Trophoblast cell (in vitro differentiated cells and primary cell): ENCODE data around the gene MYPN.

Source experiments
- DNase-seq, 2 donors: peaks; one replicate each; pipeline ENCODE4 v3.0.0-alpha.2; 2016
- H2AFZ ChIP-seq: 2 replicates; pipeline ENCODE4 v1.6.1; 2013; ENCODE audit warnings: low read length, moderate library complexity, mild to moderate bottlenecking; ENCODE audit not compliant: insufficient read depth, poor library complexity
- H2AK5ac ChIP-seq: 2 replicates; pipeline ENCODE4 v1.6.1; 2013; ENCODE audit warnings: mild to moderate bottlenecking, low read length
- H2BK120ac ChIP-seq: 2 replicates; pipeline ENCODE4 v1.6.1; 2013; ENCODE audit warnings: low read length, mild to moderate bottlenecking, moderate library complexity; ENCODE audit not compliant: insufficient read depth, poor library complexity
- H2BK12ac ChIP-seq: 2 replicates; pipeline ENCODE4 v1.6.1; 2013; ENCODE audit warnings: mild to moderate bottlenecking, low read length, moderate library complexity
- H2BK5ac ChIP-seq: 2 replicates; pipeline ENCODE4 v1.6.1; 2013; ENCODE audit warnings: low read length, low read depth, moderate library complexity, mild to moderate bottlenecking; ENCODE audit not compliant: poor library complexity
- H3K14ac ChIP-seq: 2 replicates; pipeline ENCODE4 v1.6.1; 2013; ENCODE audit warnings: mild to moderate bottlenecking, low read length
- H3K18ac ChIP-seq: 2 replicates; pipeline ENCODE4 v1.6.1; 2013; ENCODE audit warnings: mild to moderate bottlenecking, low read length
- H3K23ac ChIP-seq: 2 replicates; pipeline ENCODE4 v1.6.1; 2013; ENCODE audit warnings: low read length
- H3K27ac ChIP-seq: 2 replicates; pipeline ENCODE4 v1.5.1; 2013; ENCODE audit warnings: low read depth, mild to moderate bottlenecking, inconsistent platforms, low read length, moderate library complexity
- H3K27me3 ChIP-seq: 2 replicates; pipeline ENCODE4 v1.6.1; 2013; ENCODE audit warnings: inconsistent platforms, mild to moderate bottlenecking, low read length, moderate library complexity; ENCODE audit not compliant: insufficient read depth
- H3K36me3 ChIP-seq, 2 experiments: 1 replicate in 1 of 2; 2 replicates in 1 of 2; pipeline ENCODE4 v1.6.1; 2013; ENCODE audit warnings: low read length in 2 of 2, mild to moderate bottlenecking in 2 of 2, moderate library complexity in 1 of 2; ENCODE audit not compliant: insufficient read depth in 2 of 2, control insufficient read depth in 1 of 2
- H3K4ac ChIP-seq: 2 replicates; pipeline ENCODE4 v1.6.1; 2013; ENCODE audit warnings: low read depth, mild to moderate bottlenecking, low read length, moderate library complexity
- H3K4me1 ChIP-seq, 2 experiments: 1 replicate in 1 of 2; 2 replicates in 1 of 2; pipeline ENCODE4 v1.6.1; 2013; ENCODE audit warnings: low read length in 2 of 2, mild to moderate bottlenecking in 2 of 2, moderate library complexity in 1 of 2; ENCODE audit not compliant: insufficient read depth in 2 of 2, control insufficient read depth in 1 of 2
- H3K4me2 ChIP-seq: 2 replicates; pipeline ENCODE4 v1.6.1; 2013; ENCODE audit warnings: inconsistent platforms, mild to moderate bottlenecking, low read length, moderate library complexity
- H3K4me3 ChIP-seq: 2 replicates; pipeline ENCODE4 v1.5.1; 2013; ENCODE audit warnings: mild to moderate bottlenecking, low read depth, low read length, inconsistent platforms
- H3K79me1 ChIP-seq: one replicate; pipeline ENCODE4 v1.6.1; 2013; ENCODE audit warnings: low read length
- H3K79me2 ChIP-seq: 2 replicates; pipeline ENCODE4 v1.6.1; 2013; ENCODE audit warnings: low read length, mild to moderate bottlenecking; ENCODE audit not compliant: control insufficient read depth, insufficient read depth, poor library complexity
- H3K9ac ChIP-seq: 2 replicates; pipeline ENCODE4 v1.6.1; 2013; ENCODE audit warnings: mild to moderate bottlenecking, low read length
- H3K9me3 ChIP-seq: 2 replicates; pipeline ENCODE4 v1.6.1; 2013; ENCODE audit warnings: low read depth, mild to moderate bottlenecking, control low read depth, inconsistent platforms, low read length; ENCODE audit not compliant: insufficient read depth
- H4K12ac ChIP-seq: 2 replicates; pipeline ENCODE4 v1.6.1; 2013; ENCODE audit warnings: low read depth, mild to moderate bottlenecking, low read length, moderate library complexity
- H4K8ac ChIP-seq: 2 replicates; pipeline ENCODE4 v1.6.1; 2013; ENCODE audit warnings: low read depth, mild to moderate bottlenecking, low read length, moderate library complexity
- H4K91ac ChIP-seq: one replicate; pipeline ENCODE4 v1.6.1; 2013; ENCODE audit warnings: low read depth, mild to moderate bottlenecking, low read length, moderate library complexity
- WGBS: extraction: QIAGEN DNeasy Blood & Tissue Kit; methylation state at CpG from one replicate; pipeline ENCODE4 v1.1.7; 2013; ENCODE audit warnings: missing lambda C conversion rate; ENCODE audit not compliant: insufficient read length, insufficient coverage; ENCODE audit errors: extremely low coverage; 5-methylcytosine and 5-hydroxymethylcytosine counted together

MYPN gene

DNA sequence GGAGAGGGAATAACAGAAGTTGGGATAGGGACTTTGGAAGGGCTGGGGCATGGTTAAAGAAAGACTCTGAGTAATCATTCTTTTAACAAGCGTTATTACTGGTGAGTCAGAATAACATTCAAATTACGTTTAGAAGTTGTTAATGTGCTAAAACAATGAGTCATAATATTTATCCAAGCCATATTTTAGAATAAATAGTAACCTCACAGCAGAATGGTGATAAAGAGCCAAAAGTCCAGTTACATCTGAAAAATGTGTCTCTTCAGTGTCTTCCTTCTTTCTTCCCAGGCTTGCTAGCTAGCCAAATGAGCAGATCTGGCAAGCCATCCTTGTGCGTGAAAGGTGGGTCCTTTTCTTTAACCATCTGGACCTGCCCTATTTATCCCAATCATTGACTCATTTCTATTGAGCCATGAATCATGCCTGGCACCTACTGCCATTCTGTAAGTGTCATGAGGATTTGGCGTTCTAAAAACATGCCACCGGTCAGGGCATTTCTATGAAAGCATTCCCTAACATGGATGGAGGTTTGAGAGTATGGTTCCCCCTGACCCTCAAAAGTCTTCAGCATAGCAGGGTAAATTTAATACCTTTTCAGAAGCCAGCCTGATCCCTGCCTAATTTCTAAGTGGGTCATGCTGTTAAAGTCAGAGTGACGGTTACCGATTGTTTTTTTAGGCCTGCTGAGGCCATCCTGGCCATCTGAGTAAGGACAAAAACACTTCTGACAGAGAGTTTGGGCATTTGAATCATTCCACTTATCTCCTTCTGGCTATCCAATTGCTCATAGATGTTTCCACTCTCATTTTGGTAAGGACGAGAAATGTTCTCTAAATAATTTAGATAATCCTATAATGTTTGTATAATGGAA is 26.9 kb downstream of the MYPN start:
- H4K91ac ChIP-seq: no peak overlapping the region
- H2AK5ac ChIP-seq: no peak overlapping the region
- H3K4ac ChIP-seq: no peak overlapping the region
- no peak overlapping the region for H3K18ac ChIP-seq
- no peak overlapping the region for H3K23ac ChIP-seq
- WGBS: no CpG with 5 or more reads among the region's 8 CpGs
- no peak overlapping the region for H3K9ac ChIP-seq
- H3K4me1 ChIP-seq: no peaks in the 10 kb centered on the region
- H2AFZ ChIP-seq: no peak overlapping the region
- H2BK120ac ChIP-seq: no peak overlapping the region
- H3K4me2 ChIP-seq: no peak overlapping the region
- H3K14ac ChIP-seq: no peak overlapping the region
- H3K79me2 ChIP-seq: no peaks in the 10 kb centered on the region
- H2BK12ac ChIP-seq: no peak overlapping the region
- no peak overlapping the region for H3K27ac ChIP-seq
- H3K36me3 ChIP-seq: no peaks in the 10 kb centered on the region
- no peaks in the 10 kb centered on the region for H3K9me3 ChIP-seq
- H3K4me3 ChIP-seq: no peak overlapping the region
- peak; percentile 38 to 78 for DNase-seq
- H4K8ac ChIP-seq: no peak overlapping the region
- no peak overlapping the region for H2BK5ac ChIP-seq
- no peaks in the 10 kb centered on the region for H3K27me3 ChIP-seq
- H3K79me1 ChIP-seq: no peaks in the 10 kb centered on the region
- H4K12ac ChIP-seq: no peak overlapping the region

DNA sequence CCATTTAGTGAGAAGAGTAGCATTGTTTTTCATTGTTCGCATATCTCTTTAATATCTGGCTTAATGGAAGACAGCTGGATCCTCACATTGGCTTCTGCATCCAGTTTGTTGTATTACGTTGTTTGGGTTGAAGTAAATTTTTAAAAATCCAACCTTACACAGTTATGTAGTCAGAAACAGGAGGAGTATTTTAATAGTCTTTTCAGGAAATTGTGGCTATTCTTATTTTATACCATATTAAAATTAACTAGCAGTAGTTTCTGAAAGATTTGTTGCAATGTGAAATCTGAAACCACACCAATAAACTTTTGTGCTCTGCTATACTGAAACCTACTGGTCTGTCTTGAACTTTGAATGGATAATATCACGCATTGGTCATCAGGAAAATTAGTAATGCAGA is 27.9 kb downstream of the MYPN start:
- Histone ChIP-seq H3K27me3 (no peaks in the 10 kb centered on the region), H3K79me1 (no peaks in the 10 kb centered on the region)
- WGBS: no CpG with 5 or more reads among the region's 3 CpGs

DNA sequence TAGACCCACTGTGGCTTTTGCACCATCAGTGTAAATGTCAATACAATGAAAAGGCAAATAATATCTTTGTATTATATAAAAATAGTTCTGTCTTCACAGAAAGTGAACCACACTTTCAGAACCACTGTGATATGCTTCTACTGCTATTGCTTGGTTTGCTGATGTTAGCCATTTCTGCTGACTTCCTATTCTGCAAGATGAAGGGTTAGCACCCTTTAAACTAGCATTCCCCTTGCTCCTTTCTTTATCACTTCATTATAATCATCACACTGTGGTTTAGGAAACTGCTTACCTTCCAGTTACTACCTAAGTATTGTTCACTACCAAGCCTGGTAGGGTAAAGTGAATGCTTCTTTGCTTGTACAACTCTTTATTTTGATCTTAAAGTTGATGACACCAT is 29.2 kb downstream of the MYPN start:
- Histone ChIP-seq H3K4me2 (no peak overlapping the region), H4K91ac (no peak overlapping the region), H3K79me1 (no peaks in the 10 kb centered on the region), H3K27ac (no peak overlapping the region), H2BK5ac (no peak overlapping the region), H3K18ac (no peak overlapping the region), H4K12ac (no peak overlapping the region), H3K9ac (no peak overlapping the region), H3K4me1 (no peaks in the 10 kb centered on the region), H3K14ac (no peak overlapping the region), H3K27me3 (no peaks in the 10 kb centered on the region), H2BK12ac (no peak overlapping the region), H3K23ac (no peak overlapping the region), H2AFZ (no peak overlapping the region), H2BK120ac (no peak overlapping the region), H3K9me3 (no peaks in the 10 kb centered on the region), H3K79me2 (no peaks in the 10 kb centered on the region), H3K4ac (no peak overlapping the region), H3K4me3 (no peak overlapping the region), H2AK5ac (no peak overlapping the region), H3K36me3 (no peaks in the 10 kb centered on the region), H4K8ac (no peak overlapping the region)
- no peak for DNase-seq

More for the DNA sequence above, 27.9 kb downstream of the MYPN start:
- no peak overlapping the region for H4K12ac ChIP-seq
- H4K91ac ChIP-seq: no peak overlapping the region
- H3K4me3 ChIP-seq: no peak overlapping the region
- H3K4ac ChIP-seq: no peak overlapping the region
- H3K36me3 ChIP-seq: no peaks in the 10 kb centered on the region
- H2BK5ac ChIP-seq: no peak overlapping the region
- H3K27ac ChIP-seq: no peak overlapping the region
- H3K14ac ChIP-seq: no peak overlapping the region
- H2AK5ac ChIP-seq: no peak overlapping the region
- no peak overlapping the region for H2BK12ac ChIP-seq
- H3K79me2 ChIP-seq: no peaks in the 10 kb centered on the region
- H3K9me3 ChIP-seq: no peaks in the 10 kb centered on the region
- H3K4me2 ChIP-seq: no peak overlapping the region
- no peak for DNase-seq
- H4K8ac ChIP-seq: no peak overlapping the region
- H2AFZ ChIP-seq: no peak overlapping the region
- no peak overlapping the region for H3K9ac ChIP-seq
- no peak overlapping the region for H2BK120ac ChIP-seq
- no peak overlapping the region for H3K23ac ChIP-seq
- H3K4me1 ChIP-seq: no peaks in the 10 kb centered on the region
- H3K18ac ChIP-seq: no peak overlapping the region

DNA sequence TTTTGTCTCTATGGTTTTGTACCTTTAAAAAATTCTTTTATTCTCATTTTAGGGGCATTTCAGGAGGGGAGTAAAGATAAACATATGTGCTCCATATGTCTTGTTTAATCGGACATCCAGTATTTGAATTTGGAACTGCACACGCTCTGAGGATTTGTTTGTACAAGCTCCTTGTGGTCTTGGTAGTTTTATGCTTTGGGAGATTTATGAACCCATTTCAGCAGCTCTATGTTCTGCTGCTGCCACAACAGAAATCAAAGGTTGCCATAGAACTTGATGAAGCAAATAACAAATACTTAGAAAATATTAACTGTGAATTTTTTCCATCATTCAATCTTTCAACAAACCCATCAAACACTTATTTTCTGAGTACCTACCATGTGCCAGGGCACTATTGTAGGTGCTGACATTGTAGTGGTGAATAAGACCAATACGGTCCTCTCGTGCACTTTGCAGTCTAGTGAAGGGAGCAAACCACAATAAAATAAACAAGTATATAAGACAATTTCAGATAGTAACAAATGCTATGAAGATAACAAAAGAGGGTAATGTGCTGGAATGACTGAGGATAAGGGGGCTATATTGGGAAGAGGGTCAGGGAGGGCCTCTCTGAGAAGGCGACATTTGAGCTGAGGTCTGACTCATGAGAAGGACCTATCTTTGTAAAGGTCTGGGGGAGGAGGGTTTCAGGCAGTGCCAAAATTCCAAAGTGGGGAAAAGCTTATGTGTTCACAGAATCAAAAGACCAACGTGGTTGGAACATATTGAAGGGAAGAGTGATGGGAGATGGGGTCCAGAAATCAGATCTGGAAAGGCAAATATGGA is 30.4 kb downstream of the MYPN start:
- Histone ChIP-seq H2AK5ac (no peak overlapping the region), H3K9ac (no peak overlapping the region), H3K79me2 (no peaks in the 10 kb centered on the region), H3K4ac (no peak overlapping the region), H2BK12ac (no peak overlapping the region), H3K9me3 (no peaks in the 10 kb centered on the region), H3K18ac (no peak overlapping the region), H3K27me3 (no peaks in the 10 kb centered on the region), H3K23ac (no peak overlapping the region), H2BK120ac (no peak overlapping the region), H4K91ac (no peak overlapping the region), H3K36me3 (no peaks in the 10 kb centered on the region), H2BK5ac (no peak overlapping the region), H4K8ac (no peak overlapping the region), H3K4me2 (no peak overlapping the region), H3K79me1 (no peaks in the 10 kb centered on the region), H3K14ac (no peak overlapping the region), H4K12ac (no peak overlapping the region), H2AFZ (no peak overlapping the region), H3K4me3 (no peak overlapping the region), H3K27ac (no peak overlapping the region), H3K4me1 (no peaks in the 10 kb centered on the region)
- WGBS: no CpG with 5 or more reads among the region's 6 CpGs
- no peak for DNase-seq
